ENCODE measurements around the gene NR5A1.

NR5A1 gene

GRCh38 chr9:124498040-124498439 is 9.2 kb downstream of the NR5A1 start:
- H3K36me3 ChIP-seq (ENCODE audit: insufficient read depth): no peaks in the 10 kb centered on the region
- no peaks in the 10 kb centered on the region for H3K79me2 ChIP-seq (ENCODE audit: insufficient read depth, low read depth)
- H3K9ac ChIP-seq: no peak overlapping the region
- no peak overlapping the region for H3K4me3 ChIP-seq (IDR thresholded peaks at IDR 0.05; ENCODE audit: insufficient read depth, low read depth, low read length)
- TF ChIP-seq, protein P1, sequence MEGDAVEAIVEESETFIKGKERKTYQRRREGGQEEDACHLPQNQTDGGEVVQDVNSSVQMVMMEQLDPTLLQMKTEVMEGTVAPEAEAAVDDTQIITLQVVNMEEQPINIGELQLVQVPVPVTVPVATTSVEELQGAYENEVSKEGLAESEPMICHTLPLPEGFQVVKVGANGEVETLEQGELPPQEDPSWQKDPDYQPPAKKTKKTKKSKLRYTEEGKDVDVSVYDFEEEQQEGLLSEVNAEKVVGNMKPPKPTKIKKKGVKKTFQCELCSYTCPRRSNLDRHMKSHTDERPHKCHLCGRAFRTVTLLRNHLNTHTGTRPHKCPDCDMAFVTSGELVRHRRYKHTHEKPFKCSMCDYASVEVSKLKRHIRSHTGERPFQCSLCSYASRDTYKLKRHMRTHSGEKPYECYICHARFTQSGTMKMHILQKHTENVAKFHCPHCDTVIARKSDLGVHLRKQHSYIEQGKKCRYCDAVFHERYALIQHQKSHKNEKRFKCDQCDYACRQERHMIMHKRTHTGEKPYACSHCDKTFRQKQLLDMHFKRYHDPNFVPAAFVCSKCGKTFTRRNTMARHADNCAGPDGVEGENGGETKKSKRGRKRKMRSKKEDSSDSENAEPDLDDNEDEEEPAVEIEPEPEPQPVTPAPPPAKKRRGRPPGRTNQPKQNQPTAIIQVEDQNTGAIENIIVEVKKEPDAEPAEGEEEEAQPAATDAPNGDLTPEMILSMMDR (conservative IDR thresholded peaks at IDR 0.05; ENCODE audit: low read depth, low read length): no peak
- H4K20me1 ChIP-seq (ENCODE audit: insufficient read depth): no peaks in the 10 kb centered on the region
- no peak overlapping the region for H3K27ac ChIP-seq
- no peak overlapping the region for H2AFZ ChIP-seq (ENCODE audit: low read depth)
- peaks cover 21% of the 10 kb centered on the region; the same call in 1 of the 2 replicates for H3K27me3 ChIP-seq (ENCODE audit: insufficient read depth, low read depth)
- H3K4me2 ChIP-seq: no peak overlapping the region
- H3K4me1 ChIP-seq (ENCODE audit: low read depth, poor library complexity, severe bottlenecking): no peaks in the 10 kb centered on the region

GRCh38 chr9:124497441-124497840 is 9.8 kb downstream of the NR5A1 start:
- Histone ChIP-seq H3K79me2 (ENCODE audit: insufficient read depth, low read depth) (no peaks in the 10 kb centered on the region), H3K27ac (no peak overlapping the region), H3K36me3 (ENCODE audit: insufficient read depth) (no peaks in the 10 kb centered on the region), H4K20me1 (ENCODE audit: insufficient read depth) (no peaks in the 10 kb centered on the region), H3K9ac (no peak overlapping the region), H2AFZ (ENCODE audit: low read depth) (no peak overlapping the region), H3K4me1 (ENCODE audit: low read depth, poor library complexity, severe bottlenecking) (no peaks in the 10 kb centered on the region), H3K4me3 (IDR thresholded peaks at IDR 0.05; ENCODE audit: insufficient read depth, low read depth, low read length) (no peak overlapping the region), H3K27me3 (ENCODE audit: insufficient read depth, low read depth) (peaks cover 21% of the 10 kb centered on the region; the same call in 1 of the 2 replicates), H3K4me2 (no peak overlapping the region)
- TF ChIP-seq, protein P1 (conservative IDR thresholded peaks at IDR 0.05; ENCODE audit: low read depth, low read length): no peak

GRCh38 chr9:124496463-124496862 is 10.7 kb downstream of the NR5A1 start:
- Histone ChIP-seq H3K4me1 (ENCODE audit: low read depth, poor library complexity, severe bottlenecking) (no peaks in the 10 kb centered on the region), H3K9ac (no peak overlapping the region), H3K27me3 (ENCODE audit: insufficient read depth, low read depth) (peaks cover 21% of the 10 kb centered on the region; the same call in 1 of the 2 replicates), H3K27ac (no peak overlapping the region), H3K36me3 (ENCODE audit: insufficient read depth) (no peaks in the 10 kb centered on the region), H3K4me3 (IDR thresholded peaks at IDR 0.05; ENCODE audit: insufficient read depth, low read depth, low read length) (no peak overlapping the region), H2AFZ (ENCODE audit: low read depth) (no peak overlapping the region), H3K4me2 (no peak overlapping the region), H4K20me1 (ENCODE audit: insufficient read depth) (no peaks in the 10 kb centered on the region), H3K79me2 (ENCODE audit: insufficient read depth, low read depth) (no peaks in the 10 kb centered on the region)
- TF ChIP-seq, protein P1 (conservative IDR thresholded peaks at IDR 0.05; ENCODE audit: low read depth, low read length): no peak

GRCh38 chr9:124496075-124496449 is 11.1 kb downstream of the NR5A1 start:
- H3K36me3 ChIP-seq (ENCODE audit: insufficient read depth): no peaks in the 10 kb centered on the region
- TF ChIP-seq, protein P1 (conservative IDR thresholded peaks at IDR 0.05; ENCODE audit: low read depth, low read length): no peak
- no peak overlapping the region for H2AFZ ChIP-seq (ENCODE audit: low read depth)
- no peaks in the 10 kb centered on the region for H4K20me1 ChIP-seq (ENCODE audit: insufficient read depth)
- H3K79me2 ChIP-seq (ENCODE audit: insufficient read depth, low read depth): no peaks in the 10 kb centered on the region
- H3K27me3 ChIP-seq (ENCODE audit: insufficient read depth, low read depth): peaks cover 20% of the 10 kb centered on the region; the same call in 1 of the 2 replicates
- H3K27ac ChIP-seq: no peak overlapping the region
- no peaks in the 10 kb centered on the region for H3K4me1 ChIP-seq (ENCODE audit: low read depth, poor library complexity, severe bottlenecking)
- H3K4me3 ChIP-seq (IDR thresholded peaks at IDR 0.05; ENCODE audit: insufficient read depth, low read depth, low read length): no peak overlapping the region
- no peak overlapping the region for H3K4me2 ChIP-seq
- no peak overlapping the region for H3K9ac ChIP-seq

Measured in KMS-11 (cell line).